ENCODE results near the gene C10orf105. TPM values are rescaled to one million over a fixed set of nuclear protein-coding genes. Genes with fewer than 3 reads are reported as not detected.

Gene C10orf105
- total and polyA plus RNA-seq, 11 donors: 0.03 to 0.57 (median 0.08) TPM; not detected in 6

DNA sequence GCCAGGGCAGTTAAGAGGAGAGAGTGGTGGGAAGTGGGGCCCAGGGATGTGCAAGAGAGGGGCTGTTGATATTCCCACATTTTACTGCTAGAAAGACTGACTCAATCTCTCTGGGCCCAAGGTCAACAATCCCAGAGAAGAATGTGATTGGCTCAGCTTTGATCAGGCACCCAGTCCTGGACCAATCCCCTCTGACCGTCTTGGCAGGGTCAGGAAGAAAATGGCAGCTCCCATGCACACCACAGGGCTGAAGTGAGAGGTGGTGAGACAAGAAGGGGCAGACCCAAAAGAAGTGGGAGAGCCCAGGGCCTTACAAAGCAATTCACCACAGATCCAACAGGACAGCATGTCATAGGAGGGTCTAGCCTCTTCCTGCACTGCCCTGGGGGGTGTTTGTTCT is 3.3 kb upstream of the C10orf105 start:
- H3K9me3 ChIP-seq: no peaks in the 10 kb centered on the region
- H3K4me1 ChIP-seq: peaks cover 0 to 44% (median 33%) of the 10 kb centered on the region in 12 donors
- no peak overlapping the region for H3K4me3 ChIP-seq
- TF ChIP-seq, protein P1, sequence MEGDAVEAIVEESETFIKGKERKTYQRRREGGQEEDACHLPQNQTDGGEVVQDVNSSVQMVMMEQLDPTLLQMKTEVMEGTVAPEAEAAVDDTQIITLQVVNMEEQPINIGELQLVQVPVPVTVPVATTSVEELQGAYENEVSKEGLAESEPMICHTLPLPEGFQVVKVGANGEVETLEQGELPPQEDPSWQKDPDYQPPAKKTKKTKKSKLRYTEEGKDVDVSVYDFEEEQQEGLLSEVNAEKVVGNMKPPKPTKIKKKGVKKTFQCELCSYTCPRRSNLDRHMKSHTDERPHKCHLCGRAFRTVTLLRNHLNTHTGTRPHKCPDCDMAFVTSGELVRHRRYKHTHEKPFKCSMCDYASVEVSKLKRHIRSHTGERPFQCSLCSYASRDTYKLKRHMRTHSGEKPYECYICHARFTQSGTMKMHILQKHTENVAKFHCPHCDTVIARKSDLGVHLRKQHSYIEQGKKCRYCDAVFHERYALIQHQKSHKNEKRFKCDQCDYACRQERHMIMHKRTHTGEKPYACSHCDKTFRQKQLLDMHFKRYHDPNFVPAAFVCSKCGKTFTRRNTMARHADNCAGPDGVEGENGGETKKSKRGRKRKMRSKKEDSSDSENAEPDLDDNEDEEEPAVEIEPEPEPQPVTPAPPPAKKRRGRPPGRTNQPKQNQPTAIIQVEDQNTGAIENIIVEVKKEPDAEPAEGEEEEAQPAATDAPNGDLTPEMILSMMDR (IDR thresholded peaks at IDR 0.05): no peak
- TF ChIP-seq POLR2A (IDR thresholded peaks at IDR 0.05): no peak
- H3K36me3 ChIP-seq: no peaks in the 10 kb centered on the region
- no peak overlapping the region for H3K27ac ChIP-seq
- ATAC-seq (no peak), DNase-seq (no peak)
- 79 to 97% (median 81%) methylated on average over 1 of the region's 1 CpG for WGBS, 4 donors
- H3K27me3 ChIP-seq: no peaks in the 10 kb centered on the region
- intact Hi-C loops (cut with DNase I): loop anchor here in 1 of 10 donors (10.0 kb wide), 1 partner anchor 408 kb away; the partner anchor contains the start of gene SLC29A3

- H3K9me3 ChIP-seq: no peaks in the 10 kb centered on the region
- DNase-seq: no peak
- 95 to 98% (median 97%) methylated on average over 6 of the region's 6 CpGs for WGBS, 4 donors
- ATAC-seq: no peak
- H3K4me3 ChIP-seq: no peak overlapping the region
- H3K36me3 ChIP-seq: no peaks in the 10 kb centered on the region
- H3K4me1 ChIP-seq: peaks cover 0 to 41% (median 25%) of the 10 kb centered on the region in 12 donors
- TF ChIP-seq POLR2A (IDR thresholded peaks at IDR 0.05): no peak
- TF ChIP-seq, protein P1 (IDR thresholded peaks at IDR 0.05): no peak
- intact Hi-C loops (cut with DNase I): loop anchor here in 1 of 10 donors (10.0 kb wide), 1 partner anchor 407 kb away; the partner anchor contains the start of gene SLC29A3
- no peak overlapping the region for H3K27ac ChIP-seq
- no peaks in the 10 kb centered on the region for H3K27me3 ChIP-seq
Observed at GRCh38 chr10:71721313-71721712, 1.7 kb upstream of the C10orf105 start.

GRCh38 chr10:71720288-71720687 is 710 bp upstream of the C10orf105 start:
- Histone ChIP-seq H3K27ac (no peak overlapping the region), H3K27me3 (no peaks in the 10 kb centered on the region), H3K4me1 (peaks cover 0 to 41% (median 24%) of the 10 kb centered on the region in 12 donors), H3K4me3 (no peak overlapping the region), H3K9me3 (no peaks in the 10 kb centered on the region), H3K36me3 (no peaks in the 10 kb centered on the region)
- no peak for TF ChIP-seq POLR2A (IDR thresholded peaks at IDR 0.05)
- TF ChIP-seq, protein P1 (IDR thresholded peaks at IDR 0.05): no peak
- no peak for ATAC-seq
- 83 to 91% (median 88%) methylated on average over 3 to 4 of the region's 4 CpGs for WGBS, 4 donors
- no peak for DNase-seq
- intact Hi-C loops (cut with DNase I): loop anchor here in 1 of 10 donors (10.0 kb wide), 1 partner anchor 405 kb away; the partner anchor contains the start of gene SLC29A3

GRCh38 chr10:71719042-71719441 is 536 bp downstream of the C10orf105 start:
- Histone ChIP-seq H3K9me3 (no peaks in the 10 kb centered on the region), H3K4me3 (no peak overlapping the region), H3K27ac (peak overlapping the region in 9 of 12 donors; percentile 3 to 67 (median 49)), H3K27me3 (no peaks in the 10 kb centered on the region), H3K4me1 (peaks cover 5 to 51% (median 37%) of the 10 kb centered on the region in 12 donors), H3K36me3 (no peaks in the 10 kb centered on the region)
- peak in 4 of 5 donors; percentile 46 to 76 (median 51) for DNase-seq
- 51 to 65% (median 52%) methylated on average over 7 of the region's 7 CpGs for WGBS, 4 donors
- peak in 3 of 4 donors; percentile 32 to 74 (median 50) for ATAC-seq
- intact Hi-C loops (cut with DNase I): no loop called here
- TF ChIP-seq POLR2A (IDR thresholded peaks at IDR 0.05): no peak
- TF ChIP-seq, protein P1 (IDR thresholded peaks at IDR 0.05): no peak

All from heart left ventricle (tissue), 16 donors.